CD4-positive, CD25-positive, alpha-beta regulatory T cell (primary cell): ENCODE results near the gene DEFB113. TPM values are rescaled to one million over a fixed set of nuclear protein-coding genes. Genes with fewer than 3 reads are reported as not detected.
"Not testable (repeated sequence)": the region's sequence is repeated elsewhere in the genome, so short reads cannot be mapped to it uniquely, and the experiment has no call there.

Source experiments
- ATAC-seq, 2 donors: fragments of 150-1000 bp; cut with Tn5 transposase; one replicate each; pipeline ENCODE4 v1.10.0; 2021; ENCODE audit warnings: low read depth in 2 of 2, moderate number of reproducible peaks in 2 of 2, moderate library complexity in 1 of 2
- DNase-seq, 3 donors: peaks; one replicate each; pipeline versions ENCODE4 v3.0.0 to v3.0.0-alpha.2; 2012 to 2022; ENCODE audit warnings: mixed read lengths in 1 of 3
- H3K27ac ChIP-seq: one replicate; pipeline ENCODE4 v1.7.0; 2013; ENCODE audit warnings: mild to moderate bottlenecking, low read length; ENCODE audit not compliant: insufficient read depth, poor library complexity, severe bottlenecking
- H3K27me3 ChIP-seq: one replicate; pipeline ENCODE4 v1.7.0; 2013; ENCODE audit warnings: low read length; ENCODE audit not compliant: control insufficient read depth, insufficient read depth
- H3K36me3 ChIP-seq: one replicate; pipeline ENCODE4 v1.7.0; 2013; ENCODE audit warnings: mild to moderate bottlenecking, low read length, moderate library complexity; ENCODE audit not compliant: control insufficient read depth, insufficient read depth
- H3K4me1 ChIP-seq: 2 replicates; pipeline ENCODE4 v1.7.0; 2013; ENCODE audit warnings: mild to moderate bottlenecking, low read length; ENCODE audit not compliant: insufficient read depth, control insufficient read depth, poor library complexity, severe bottlenecking
- H3K4me3 ChIP-seq: one replicate; pipeline ENCODE4 v1.7.0; 2013; ENCODE audit warnings: low read depth, mild to moderate bottlenecking, low read length, moderate library complexity
- H3K9me3 ChIP-seq, 2 experiments: 1 replicate in 1 of 2; 2 replicates in 1 of 2; pipeline ENCODE4 v1.7.0; 2013; ENCODE audit warnings: low read length in 2 of 2, mild to moderate bottlenecking in 1 of 2, moderate library complexity in 1 of 2; ENCODE audit not compliant: control insufficient read depth in 2 of 2
- H3K27ac Mint-ChIP-seq, 3 donors: one replicate each; pipeline ENCODE4 v1.8.0; 2020 to 2022; ENCODE audit warnings: mild to moderate bottlenecking in 3 of 3, mixed read lengths in 3 of 3, moderate library complexity in 2 of 3
- H3K27me3 Mint-ChIP-seq: one replicate; pipeline ENCODE4 v1.8.0; 2022; ENCODE audit warnings: mild to moderate bottlenecking, mixed read lengths
- H3K36me3 Mint-ChIP-seq: one replicate; pipeline ENCODE4 v1.8.0; 2020; ENCODE audit warnings: mixed read lengths
- H3K4me1 Mint-ChIP-seq, 4 donors: one replicate each; pipeline ENCODE4 v1.8.0; 2020 to 2022; ENCODE audit warnings: mixed read lengths in 4 of 4, mild to moderate bottlenecking in 1 of 4
- H3K4me3 Mint-ChIP-seq, 4 donors: one replicate each; pipeline ENCODE4 v1.8.0; 2020 to 2022; ENCODE audit warnings: mild to moderate bottlenecking in 4 of 4, mixed read lengths in 4 of 4, moderate library complexity in 3 of 4
- H3K9me3 Mint-ChIP-seq, 7 donors: one replicate each; pipeline ENCODE4 v1.8.0; 2020 to 2022; ENCODE audit warnings: mixed read lengths in 7 of 7, mild to moderate bottlenecking in 3 of 7, moderate library complexity in 2 of 7
- polyA plus RNA-seq, 4 donors: library from polyadenylated mRNA; unstranded; fragments of 300-500 nt; fragmentation: Illumina TruSeq; gene quantifications; one replicate each; pipeline ENCODE4 v1.2.3, GENCODE V29; 2021
- total RNA-seq: library from RNA; stranded (reverse); gene quantifications from one replicate; pipeline ENCODE4 v1.2.3, GENCODE V29; 2022

The DEFB113 gene
- total and polyA plus RNA-seq, 5 donors from 2014 or later = not detected

GRCh38 chr6:49951926-49952325 is 17.5 kb downstream of the DEFB113 start:
- Mint-ChIP-seq H3K9me3 (peaks cover 0 to 14% (median 5%) of the 10 kb centered on the region in 7 donors), H3K4me3 (no peak overlapping the region), H3K27me3 (no peaks in the 10 kb centered on the region), H3K4me1 (no peaks in the 10 kb centered on the region), H3K27ac (no peak overlapping the region), H3K36me3 (no peaks in the 10 kb centered on the region)
- Histone ChIP-seq H3K27me3 (no peaks in the 10 kb centered on the region), H3K4me3 (no peak overlapping the region), H3K27ac (no peak overlapping the region), H3K9me3 (no peaks in the 10 kb centered on the region), H3K36me3 (no peaks in the 10 kb centered on the region), H3K4me1 (no peaks in the 10 kb centered on the region)
- DNase-seq = no peak
- ATAC-seq = no peak

GRCh38 chr6:49950415-49950751 is 19.0 kb downstream of the DEFB113 start:
- Mint-ChIP-seq H3K27me3 (no peaks in the 10 kb centered on the region), H3K36me3 (no peaks in the 10 kb centered on the region), H3K4me3 (no peak overlapping the region), H3K9me3 (peaks cover 0 to 11% (median 4%) of the 10 kb centered on the region in 7 donors), H3K4me1 (no peaks in the 10 kb centered on the region), H3K27ac (no peak overlapping the region)
- Histone ChIP-seq H3K27ac (no peak overlapping the region), H3K36me3 (no peaks in the 10 kb centered on the region), H3K27me3 (no peaks in the 10 kb centered on the region), H3K4me3 (no peak overlapping the region), H3K9me3 (no peaks in the 10 kb centered on the region), H3K4me1 (no peaks in the 10 kb centered on the region)
- no peak for ATAC-seq
- no peak for DNase-seq

- no peak overlapping the region for H3K27ac ChIP-seq
These were observed 20.4 kb downstream of the DEFB113 start for GRCh38 chr6:49949062-49949461.

GRCh38 chr6:49946835-49947234 is 22.6 kb downstream of the DEFB113 start:
- DNase-seq (no peak), ATAC-seq (no peak)
- H3K27ac Mint-ChIP-seq = no peak overlapping the region
- H3K27ac ChIP-seq = no peak overlapping the region
- H3K36me3 Mint-ChIP-seq = no peaks in the 10 kb centered on the region
- no peaks in the 10 kb centered on the region for H3K4me1 Mint-ChIP-seq
- no peaks in the 10 kb centered on the region for H3K27me3 Mint-ChIP-seq
- H3K27me3 ChIP-seq = no peaks in the 10 kb centered on the region
- no peaks in the 10 kb centered on the region for H3K4me1 ChIP-seq
- H3K36me3 ChIP-seq = no peaks in the 10 kb centered on the region
- H3K9me3 ChIP-seq = peaks cover 0 to 2% of the 10 kb centered on the region in 2 experiments
- no peak overlapping the region for H3K4me3 ChIP-seq
- H3K9me3 Mint-ChIP-seq = peaks cover 0 to 18% (median 2%) of the 10 kb centered on the region in 7 donors
- no peak overlapping the region for H3K4me3 Mint-ChIP-seq

More at GRCh38 chr6:49949062-49949461, 20.4 kb downstream of the DEFB113 start:
- H3K4me1 ChIP-seq = no peaks in the 10 kb centered on the region
- no peaks in the 10 kb centered on the region for H3K9me3 ChIP-seq
- no peaks in the 10 kb centered on the region for H3K27me3 ChIP-seq
- Mint-ChIP-seq H3K27me3 (no peaks in the 10 kb centered on the region), H3K4me1 (no peaks in the 10 kb centered on the region), H3K27ac (no peak overlapping the region), H3K9me3 (peaks cover 0 to 20% (median 4%) of the 10 kb centered on the region in 7 donors), H3K36me3 (no peaks in the 10 kb centered on the region), H3K4me3 (no peak overlapping the region)
- H3K4me3 ChIP-seq = no peak overlapping the region
- DNase-seq (no peak), ATAC-seq (no peak)
- no peaks in the 10 kb centered on the region for H3K36me3 ChIP-seq

- H3K27ac Mint-ChIP-seq, H3K4me1 Mint-ChIP-seq, H3K36me3 Mint-ChIP-seq, H3K27ac ChIP-seq, H3K27me3 Mint-ChIP-seq, H3K4me3 Mint-ChIP-seq, H3K4me3 ChIP-seq, ATAC-seq, H3K27me3 ChIP-seq, H3K4me1 ChIP-seq, H3K36me3 ChIP-seq, H3K9me3 ChIP-seq, DNase-seq: not testable (repeated sequence)
- peaks cover 0 to 28% (median 2%) of the 10 kb centered on the region in 7 donors for H3K9me3 Mint-ChIP-seq
These were observed 25.4 kb downstream of the DEFB113 start for GRCh38 chr6:49944068-49944467.

- no peaks in the 10 kb centered on the region for H3K27me3 ChIP-seq
- no peak overlapping the region for H3K4me3 Mint-ChIP-seq
- no peaks in the 10 kb centered on the region for H3K36me3 ChIP-seq
- no peak overlapping the region for H3K27ac ChIP-seq
- DNase-seq (no peak), ATAC-seq (no peak)
- H3K9me3 Mint-ChIP-seq = peaks cover 0 to 21% (median 2%) of the 10 kb centered on the region in 7 donors
- H3K9me3 ChIP-seq = peaks cover 0 to 2% of the 10 kb centered on the region in 2 experiments
- no peaks in the 10 kb centered on the region for H3K4me1 Mint-ChIP-seq
- no peak overlapping the region for H3K4me3 ChIP-seq
- H3K36me3 Mint-ChIP-seq = no peaks in the 10 kb centered on the region
- H3K27me3 Mint-ChIP-seq = no peaks in the 10 kb centered on the region
- no peaks in the 10 kb centered on the region for H3K4me1 ChIP-seq
- no peak overlapping the region for H3K27ac Mint-ChIP-seq
These were observed 29.4 kb downstream of the DEFB113 start for GRCh38 chr6:49939993-49940498.

- no peak overlapping the region for H3K4me3 ChIP-seq
- ATAC-seq (no peak), DNase-seq (no peak)
- no peak overlapping the region for H3K4me3 Mint-ChIP-seq
- H3K27ac Mint-ChIP-seq = no peak overlapping the region
- H3K9me3 ChIP-seq = no peaks in the 10 kb centered on the region
- H3K27me3 ChIP-seq = no peaks in the 10 kb centered on the region
- H3K36me3 Mint-ChIP-seq = no peaks in the 10 kb centered on the region
- H3K9me3 Mint-ChIP-seq = peaks cover 0 to 10% (median 0%) of the 10 kb centered on the region in 7 donors
- H3K4me1 ChIP-seq = no peaks in the 10 kb centered on the region
- no peaks in the 10 kb centered on the region for H3K36me3 ChIP-seq
- H3K4me1 Mint-ChIP-seq = no peaks in the 10 kb centered on the region
- no peak overlapping the region for H3K27ac ChIP-seq
- no peaks in the 10 kb centered on the region for H3K27me3 Mint-ChIP-seq
These were observed 31.6 kb downstream of the DEFB113 start for GRCh38 chr6:49937811-49938210.

- no peak overlapping the region for H3K4me3 ChIP-seq
- H3K27ac Mint-ChIP-seq = no peak overlapping the region
- H3K9me3 ChIP-seq = no peaks in the 10 kb centered on the region
- H3K36me3 ChIP-seq = no peaks in the 10 kb centered on the region
- H3K27ac ChIP-seq = no peak overlapping the region
- H3K9me3 Mint-ChIP-seq = peaks cover 0 to 10% (median 0%) of the 10 kb centered on the region in 7 donors
- H3K27me3 ChIP-seq = no peaks in the 10 kb centered on the region
- ATAC-seq (no peak), DNase-seq (no peak)
- no peaks in the 10 kb centered on the region for H3K36me3 Mint-ChIP-seq
- H3K4me3 Mint-ChIP-seq = no peak overlapping the region
- no peaks in the 10 kb centered on the region for H3K4me1 Mint-ChIP-seq
- no peaks in the 10 kb centered on the region for H3K27me3 Mint-ChIP-seq
- H3K4me1 ChIP-seq = no peaks in the 10 kb centered on the region
These were observed 32.4 kb downstream of the DEFB113 start for GRCh38 chr6:49937017-49937416.
